Right atrium auricular region (tissue), 2 donors: Measurements from ENCODE around the gene APC2. TPM values are rescaled to one million over a fixed set of nuclear protein-coding genes. Genes with fewer than 3 reads are reported as not detected.
"Not testable (repeated sequence)": the region's sequence is repeated elsewhere in the genome, so short reads cannot be mapped to it uniquely, and the experiment has no call there.

Experiments
- DNase-seq: peaks from one replicate; pipeline ENCODE4 v3.0.0-alpha.2; 2019; ENCODE audit warnings: low spot score
- H3K27ac ChIP-seq, 2 donors: fragments of 200-600 bp; sonication (generic); 1 replicate in 1 of 2; 2 replicates in 1 of 2; pipeline ENCODE4 v1.5.1; 2016 to 2019
- H3K27me3 ChIP-seq, 2 donors: fragments of 200-600 bp; sonication (generic); one replicate each; pipeline versions ENCODE4 v1.5.1 to v1.6.0; 2017 to 2019
- H3K36me3 ChIP-seq: fragments of 200-600 bp; sonication (generic); one replicate; pipeline ENCODE4 v1.5.1; 2016
- H3K4me1 ChIP-seq, 2 donors: fragments of 200-600 bp; sonication (generic); one replicate each; pipeline versions ENCODE4 v1.5.1 to v1.6.0; 2017 to 2019
- H3K4me3 ChIP-seq, 2 donors: fragments of 200-600 bp; sonication (generic); 1 replicate in 1 of 2; 2 replicates in 1 of 2; pipeline ENCODE4 v1.5.1; 2017 to 2019; ENCODE audit warnings: mild to moderate bottlenecking in 1 of 2, moderate library complexity in 1 of 2
- H3K9me3 ChIP-seq, 2 donors: fragments of 200-600 bp; sonication (generic); one replicate each; pipeline ENCODE4 v1.5.1; 2019
- total RNA-seq, 2 donors: library from RNA; depleted of rRNA; stranded (reverse); fragments of >200 nt; gene quantifications; one replicate each; pipeline ENCODE4 v1.1.0, GENCODE V29; 2016
- TF ChIP-seq, protein P1 (sequence below), 2 donors: fragments of 200-600 bp; sonication (generic); IDR thresholded peaks; one replicate each; pipeline ENCODE4 v1.5.1; 2019; ENCODE audit warnings: antibody characterized with exemption in 2 of 2

Gene APC2
- total RNA-seq, 2 donors from 2014 or later = 0.04 to 0.35 TPM

DNA sequence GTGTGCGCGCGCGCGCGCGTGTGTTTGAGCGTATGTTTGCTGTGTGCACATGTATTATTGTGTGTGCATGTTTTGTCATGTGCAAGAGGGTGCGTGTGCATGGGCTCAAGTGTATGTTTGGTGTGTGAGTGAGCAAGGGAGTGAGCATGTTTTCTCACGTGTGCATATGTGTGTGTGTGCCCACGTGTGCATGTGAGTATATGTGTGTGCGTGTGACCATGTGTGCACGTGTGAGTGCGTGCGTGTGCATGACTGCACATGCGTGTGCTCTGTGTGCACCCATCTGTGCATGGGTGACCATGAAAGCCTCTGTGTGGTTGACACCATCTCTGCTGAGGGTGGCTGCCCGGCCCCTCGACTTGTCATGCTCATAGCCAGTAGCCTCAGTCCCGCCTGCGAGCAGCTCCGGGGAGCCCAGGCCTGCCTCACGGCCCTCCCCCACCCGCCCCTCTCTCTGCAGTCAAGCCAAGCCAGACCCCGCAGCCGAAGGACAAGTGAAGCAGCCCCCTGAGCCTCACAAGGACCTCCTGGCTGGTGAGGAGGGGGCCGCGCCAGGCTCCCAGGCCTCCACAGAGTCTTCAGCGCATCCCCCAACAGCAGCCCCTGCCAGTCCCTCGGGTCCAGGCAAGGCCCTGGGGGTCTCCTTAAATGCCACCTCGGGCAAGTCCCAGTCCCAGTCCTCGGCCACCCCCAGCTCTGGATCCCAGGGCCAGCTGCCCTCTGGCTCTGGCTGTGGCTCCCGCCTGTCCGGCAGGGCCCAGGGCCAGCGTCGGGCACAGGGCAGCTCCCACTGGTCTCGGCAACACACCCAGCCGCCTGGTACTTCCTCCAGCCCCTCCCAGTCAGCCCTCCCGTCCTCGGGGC, 47.0 kb downstream of the APC2 start:
- TF ChIP-seq, protein P1, sequence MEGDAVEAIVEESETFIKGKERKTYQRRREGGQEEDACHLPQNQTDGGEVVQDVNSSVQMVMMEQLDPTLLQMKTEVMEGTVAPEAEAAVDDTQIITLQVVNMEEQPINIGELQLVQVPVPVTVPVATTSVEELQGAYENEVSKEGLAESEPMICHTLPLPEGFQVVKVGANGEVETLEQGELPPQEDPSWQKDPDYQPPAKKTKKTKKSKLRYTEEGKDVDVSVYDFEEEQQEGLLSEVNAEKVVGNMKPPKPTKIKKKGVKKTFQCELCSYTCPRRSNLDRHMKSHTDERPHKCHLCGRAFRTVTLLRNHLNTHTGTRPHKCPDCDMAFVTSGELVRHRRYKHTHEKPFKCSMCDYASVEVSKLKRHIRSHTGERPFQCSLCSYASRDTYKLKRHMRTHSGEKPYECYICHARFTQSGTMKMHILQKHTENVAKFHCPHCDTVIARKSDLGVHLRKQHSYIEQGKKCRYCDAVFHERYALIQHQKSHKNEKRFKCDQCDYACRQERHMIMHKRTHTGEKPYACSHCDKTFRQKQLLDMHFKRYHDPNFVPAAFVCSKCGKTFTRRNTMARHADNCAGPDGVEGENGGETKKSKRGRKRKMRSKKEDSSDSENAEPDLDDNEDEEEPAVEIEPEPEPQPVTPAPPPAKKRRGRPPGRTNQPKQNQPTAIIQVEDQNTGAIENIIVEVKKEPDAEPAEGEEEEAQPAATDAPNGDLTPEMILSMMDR (IDR thresholded peaks at IDR 0.05) = no peak
- H3K9me3 ChIP-seq = no peaks in the 10 kb centered on the region
- H3K4me3 ChIP-seq = no peak overlapping the region
- no peaks in the 10 kb centered on the region for H3K36me3 ChIP-seq
- no peak overlapping the region for H3K27ac ChIP-seq
- DNase-seq = no peak
- H3K4me1 ChIP-seq = no peaks in the 10 kb centered on the region
- no peaks in the 10 kb centered on the region for H3K27me3 ChIP-seq

DNA sequence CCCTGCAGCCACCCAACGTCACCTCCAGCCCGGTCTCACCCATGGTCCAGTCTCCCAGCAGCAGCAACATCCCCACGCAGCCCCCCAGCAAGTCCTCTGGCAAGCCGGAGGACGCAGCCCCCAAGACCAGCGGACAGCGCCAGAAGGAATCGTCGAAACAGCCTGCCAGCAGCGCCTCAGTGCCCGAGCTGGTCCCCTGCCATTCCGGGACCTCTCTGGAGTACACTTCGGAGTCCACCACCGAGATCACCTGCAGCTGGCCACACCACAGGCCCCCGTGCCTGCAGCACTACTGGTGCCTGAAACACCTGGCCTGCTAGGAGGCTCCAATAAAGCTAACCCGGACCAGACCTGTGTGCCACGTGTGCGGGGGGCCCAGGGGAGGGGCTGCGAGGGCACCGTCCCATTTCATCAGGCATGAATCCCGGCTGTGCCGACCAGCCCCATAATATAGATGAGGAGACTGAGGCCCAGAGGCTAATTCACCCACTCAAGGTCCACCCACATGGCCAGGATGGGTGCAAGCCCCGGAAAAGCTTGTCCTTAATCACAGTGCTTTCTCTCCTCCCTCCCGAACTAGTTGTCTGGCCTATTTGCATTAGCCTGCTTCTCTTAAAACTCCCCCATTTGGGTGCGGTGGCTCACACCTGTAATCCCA, 47.8 kb downstream of the APC2 start:
- TF ChIP-seq, protein P1 (IDR thresholded peaks at IDR 0.05) = no peak
- Histone ChIP-seq H3K4me3 (no peak overlapping the region), H3K27me3 (no peaks in the 10 kb centered on the region), H3K9me3 (no peaks in the 10 kb centered on the region), H3K27ac (no peak overlapping the region), H3K36me3 (no peaks in the 10 kb centered on the region), H3K4me1 (peaks cover 0 to under 1% of the 10 kb centered on the region in 2 donors)
- DNase-seq = no peak

- H3K36me3 ChIP-seq, H3K27me3 ChIP-seq, H3K27ac ChIP-seq, H3K9me3 ChIP-seq, H3K4me3 ChIP-seq, DNase-seq: not testable (repeated sequence)
- peaks cover 0 to 11% of the 10 kb centered on the region in 2 donors for H3K4me1 ChIP-seq
Observed at GRCh38 chr19:1499231-1499630, 49.3 kb downstream of the APC2 start.

DNA sequence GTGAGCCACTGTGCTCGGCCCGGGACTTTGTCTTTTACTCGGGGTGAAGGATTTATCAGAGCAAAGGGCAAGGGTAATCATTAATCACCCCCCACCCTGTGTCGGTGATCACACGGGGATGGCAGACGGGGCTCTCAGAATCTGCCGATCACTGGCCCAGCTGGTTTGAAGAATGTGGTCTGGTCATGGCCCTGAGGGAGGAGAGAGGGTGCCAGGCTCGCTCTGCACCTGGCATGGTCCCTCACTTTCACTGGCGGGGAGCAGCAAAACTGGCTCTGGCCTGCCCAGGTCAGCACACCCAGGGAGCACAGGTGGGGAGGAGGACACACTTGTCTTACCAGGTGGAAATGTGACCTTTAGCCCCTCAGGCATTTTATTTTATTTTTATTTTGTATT, 51.3 kb downstream of the APC2 start:
- peaks cover 11% of the 10 kb centered on the region for H3K36me3 ChIP-seq
- TF ChIP-seq, protein P1 (IDR thresholded peaks at IDR 0.05) = no peak
- peaks cover 0 to 11% of the 10 kb centered on the region in 2 donors for H3K4me1 ChIP-seq
- no peak overlapping the region for H3K4me3 ChIP-seq
- no peak for DNase-seq
- no peaks in the 10 kb centered on the region for H3K9me3 ChIP-seq
- no peak overlapping the region for H3K27ac ChIP-seq
- H3K27me3 ChIP-seq = no peaks in the 10 kb centered on the region

GRCh38 chr19:1502433-1503088, 52.6 kb downstream of the APC2 start:
- H3K4me3 ChIP-seq = no peak overlapping the region
- no peak overlapping the region for H3K27ac ChIP-seq
- H3K4me1 ChIP-seq = peaks cover 0 to 16% of the 10 kb centered on the region in 2 donors
- no peaks in the 10 kb centered on the region for H3K27me3 ChIP-seq
- TF ChIP-seq, protein P1 (IDR thresholded peaks at IDR 0.05) = no peak
- no peaks in the 10 kb centered on the region for H3K9me3 ChIP-seq
- DNase-seq = no peak
- H3K36me3 ChIP-seq = peaks cover 11% of the 10 kb centered on the region
